ENCODE measurements around the gene RHAG.
"Not testable (repeated sequence)": the region's sequence is repeated elsewhere in the genome, so short reads cannot be mapped to it uniquely, and the experiment has no call there.

RHAG gene

GRCh38 chr6:49635978-49636712 lies 494 bp downstream of the RHAG start:
- DNase-seq (ENCODE audit: low read depth in 2 of 2) = no peak

GRCh38 chr6:49635480-49635879 lies 1.2 kb downstream of the RHAG start:
- DNase-seq (ENCODE audit: low read depth in 2 of 2) = no peak

- DNase-seq (ENCODE audit: low read depth in 2 of 2) = no peak
Measured at GRCh38 chr6:49634836-49635218, 1.8 kb downstream of the RHAG start.

- DNase-seq (ENCODE audit: low read depth in 2 of 2) = no peak
Measured at GRCh38 chr6:49634092-49634835, 2.4 kb downstream of the RHAG start.

- no peak for DNase-seq (ENCODE audit: low read depth in 2 of 2)
Measured at GRCh38 chr6:49633541-49633940, 3.1 kb downstream of the RHAG start.

GRCh38 chr6:49632727-49633126 lies 3.9 kb downstream of the RHAG start:
- DNase-seq (ENCODE audit: low read depth in 2 of 2) = no peak

GRCh38 chr6:49629485-49630088 lies 7.1 kb downstream of the RHAG start:
- not testable (repeated sequence) for DNase-seq (ENCODE audit: low read depth in 2 of 2)

GRCh38 chr6:49626811-49627210 lies 9.8 kb downstream of the RHAG start:
- no peak for DNase-seq (ENCODE audit: low read depth in 2 of 2)

GRCh38 chr6:49618257-49618656 lies 18.4 kb downstream of the RHAG start:
- no peak for DNase-seq (ENCODE audit: low read depth in 2 of 2)

- DNase-seq (ENCODE audit: low read depth in 2 of 2) = not testable (repeated sequence)
Measured at GRCh38 chr6:49614144-49614543, 22.5 kb downstream of the RHAG start.

- no peak for DNase-seq (ENCODE audit: low read depth in 2 of 2)
Measured at GRCh38 chr6:49609285-49609684, 27.4 kb downstream of the RHAG start.

- not testable (repeated sequence) for DNase-seq (ENCODE audit: low read depth in 2 of 2)
Measured at GRCh38 chr6:49608275-49608674, 28.4 kb downstream of the RHAG start.

GRCh38 chr6:49607391-49607982 lies 29.2 kb downstream of the RHAG start:
- no peak for DNase-seq (ENCODE audit: low read depth in 2 of 2)

- no peak for DNase-seq (ENCODE audit: low read depth in 2 of 2)
Measured at GRCh38 chr6:49606721-49607390, 29.8 kb downstream of the RHAG start.

- not testable (repeated sequence) for DNase-seq (ENCODE audit: low read depth in 2 of 2)
Measured at GRCh38 chr6:49604080-49604479, 32.6 kb downstream of the RHAG start.

- not testable (repeated sequence) for DNase-seq (ENCODE audit: low read depth in 2 of 2)
Measured at GRCh38 chr6:49587262-49587661, 49.4 kb downstream of the RHAG start.

- DNase-seq (ENCODE audit: low read depth in 2 of 2) = no peak
Measured at GRCh38 chr6:49582529-49582928, 54.1 kb downstream of the RHAG start.

GRCh38 chr6:49579649-49580048 lies 57.0 kb downstream of the RHAG start:
- no peak for DNase-seq (ENCODE audit: low read depth in 2 of 2)

- no peak for DNase-seq (ENCODE audit: low read depth in 2 of 2)
Measured at GRCh38 chr6:49576618-49577017, 60.0 kb downstream of the RHAG start.

GRCh38 chr6:49570474-49571079 lies 66.1 kb downstream of the RHAG start:
- no peak for DNase-seq (ENCODE audit: low read depth in 2 of 2)

- no peak for DNase-seq (ENCODE audit: low read depth in 2 of 2)
Measured at GRCh38 chr6:49565855-49566254, 70.8 kb downstream of the RHAG start.
